Measurements from ENCODE around the gene TSPAN5. TPM values are rescaled to one million over a fixed set of nuclear protein-coding genes. Genes with fewer than 3 reads are reported as not detected.

TSPAN5 gene
- polyA plus RNA-seq, 1 donor from 2014 or later = 18.8 TPM

DNA sequence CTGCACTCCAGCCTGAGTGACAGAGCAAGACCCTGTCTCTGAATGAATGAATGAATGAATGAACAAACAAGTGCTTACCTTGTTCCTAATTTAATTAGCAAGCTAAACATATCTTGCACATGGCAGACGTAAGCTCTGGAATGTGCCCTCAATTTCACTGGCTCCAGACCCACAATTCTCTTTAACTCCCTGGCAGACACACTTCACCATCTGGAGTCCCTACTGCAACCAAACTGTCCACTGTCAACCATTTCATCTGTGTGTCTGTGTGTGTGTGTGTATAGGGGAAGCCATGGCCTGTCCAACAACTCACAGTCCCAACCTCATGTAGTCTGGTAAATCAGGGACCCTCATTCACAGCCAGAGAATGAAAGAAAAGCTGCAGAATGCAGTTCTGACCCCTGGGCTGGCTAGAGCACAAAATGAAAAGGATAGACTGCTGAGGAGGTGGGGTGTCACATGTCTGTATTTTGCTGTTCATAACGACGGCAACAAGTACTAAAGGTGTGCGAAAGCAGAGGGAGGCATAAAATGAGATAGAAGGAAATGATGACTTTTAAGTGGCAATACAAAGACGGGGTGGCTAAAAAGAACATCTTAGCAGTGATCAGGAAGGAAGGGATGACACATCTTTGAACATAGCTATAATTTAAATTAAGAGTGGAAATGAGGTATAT, 114.1 kb downstream of the TSPAN5 start:
- Histone ChIP-seq H3K9me3 (ENCODE audit: low read length) (no peaks in the 10 kb centered on the region), H4K20me1 (ENCODE audit: insufficient read depth) (no peaks in the 10 kb centered on the region), H2AFZ (ENCODE audit: low read depth, low read length) (no peak overlapping the region), H3K4me3 (ENCODE audit: low read length) (no peak overlapping the region), H3K4me2 (ENCODE audit: low read length) (no peak overlapping the region), H3K36me3 (ENCODE audit: insufficient read depth, low read length) (no peaks in the 10 kb centered on the region), H3K27me3 (ENCODE audit: insufficient read depth, low read depth, low read length) (no peaks in the 10 kb centered on the region), H3K27ac (ENCODE audit: low read length) (no peak overlapping the region), H3K9me2 (ENCODE audit: insufficient read depth, low read length) (no peaks in the 10 kb centered on the region), H3K9ac (ENCODE audit: low read length) (no peak overlapping the region), H3F3A (ENCODE audit: insufficient read depth, low read length, poor library complexity, severe bottlenecking) (no peaks in the 10 kb centered on the region), H3K79me2 (replicated peaks; ENCODE audit: insufficient read depth, low read length) (no peaks in the 10 kb centered on the region)
- TF ChIP-seq EZH2 (IDR thresholded peaks at IDR 0.05; ENCODE audit: borderline replicate concordance, insufficient read depth, low read length, poor library complexity, severe bottlenecking) (no peak), EP300 (conservative IDR thresholded peaks at IDR 0.05; ENCODE audit: poor library complexity, severe bottlenecking) (no peak)
- TF ChIP-seq, protein P1, sequence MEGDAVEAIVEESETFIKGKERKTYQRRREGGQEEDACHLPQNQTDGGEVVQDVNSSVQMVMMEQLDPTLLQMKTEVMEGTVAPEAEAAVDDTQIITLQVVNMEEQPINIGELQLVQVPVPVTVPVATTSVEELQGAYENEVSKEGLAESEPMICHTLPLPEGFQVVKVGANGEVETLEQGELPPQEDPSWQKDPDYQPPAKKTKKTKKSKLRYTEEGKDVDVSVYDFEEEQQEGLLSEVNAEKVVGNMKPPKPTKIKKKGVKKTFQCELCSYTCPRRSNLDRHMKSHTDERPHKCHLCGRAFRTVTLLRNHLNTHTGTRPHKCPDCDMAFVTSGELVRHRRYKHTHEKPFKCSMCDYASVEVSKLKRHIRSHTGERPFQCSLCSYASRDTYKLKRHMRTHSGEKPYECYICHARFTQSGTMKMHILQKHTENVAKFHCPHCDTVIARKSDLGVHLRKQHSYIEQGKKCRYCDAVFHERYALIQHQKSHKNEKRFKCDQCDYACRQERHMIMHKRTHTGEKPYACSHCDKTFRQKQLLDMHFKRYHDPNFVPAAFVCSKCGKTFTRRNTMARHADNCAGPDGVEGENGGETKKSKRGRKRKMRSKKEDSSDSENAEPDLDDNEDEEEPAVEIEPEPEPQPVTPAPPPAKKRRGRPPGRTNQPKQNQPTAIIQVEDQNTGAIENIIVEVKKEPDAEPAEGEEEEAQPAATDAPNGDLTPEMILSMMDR (IDR thresholded peaks at IDR 0.05; ENCODE audit: poor library complexity, severe bottlenecking) = no peak

DNA sequence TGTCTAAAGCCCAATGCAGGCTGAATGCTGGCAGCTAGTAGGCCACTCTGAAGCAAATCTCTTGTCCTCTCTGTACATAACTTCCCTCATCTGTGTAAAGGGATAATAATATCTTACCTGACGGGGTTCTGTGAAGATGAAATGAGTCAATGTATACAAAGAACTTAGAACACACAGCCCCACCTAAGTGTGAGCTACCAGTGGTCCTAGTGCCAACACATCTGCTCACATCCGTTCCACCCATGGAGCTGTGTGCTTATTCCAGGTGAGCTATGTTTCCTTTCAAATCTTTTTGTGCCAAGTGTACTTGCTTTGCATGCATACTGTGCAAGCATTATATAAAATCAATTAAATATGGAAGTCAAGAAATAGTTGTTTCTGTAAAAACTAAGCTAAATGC, 116.4 kb downstream of the TSPAN5 start:
- Histone ChIP-seq H3K9me3 (ENCODE audit: low read length) (no peaks in the 10 kb centered on the region), H2AFZ (ENCODE audit: low read depth, low read length) (no peak overlapping the region), H3K27ac (ENCODE audit: low read length) (no peak overlapping the region), H3K4me2 (ENCODE audit: low read length) (no peak overlapping the region), H3K79me2 (replicated peaks; ENCODE audit: insufficient read depth, low read length) (no peaks in the 10 kb centered on the region), H3K36me3 (ENCODE audit: insufficient read depth, low read length) (no peaks in the 10 kb centered on the region), H3K9me2 (ENCODE audit: insufficient read depth, low read length) (no peaks in the 10 kb centered on the region), H3K9ac (ENCODE audit: low read length) (no peak overlapping the region), H3K27me3 (ENCODE audit: insufficient read depth, low read depth, low read length) (no peaks in the 10 kb centered on the region), H3F3A (ENCODE audit: insufficient read depth, low read length, poor library complexity, severe bottlenecking) (no peaks in the 10 kb centered on the region), H3K4me3 (ENCODE audit: low read length) (no peak overlapping the region), H4K20me1 (ENCODE audit: insufficient read depth) (no peaks in the 10 kb centered on the region)
- no peak for TF ChIP-seq MXI1 (conservative IDR thresholded peaks at IDR 0.05; ENCODE audit: poor library complexity, severe bottlenecking)
- TF ChIP-seq RAD21 (conservative IDR thresholded peaks at IDR 0.05) = no peak
- TF ChIP-seq, protein P1 (IDR thresholded peaks at IDR 0.05; ENCODE audit: poor library complexity, severe bottlenecking) = no peak
- no peak for TF ChIP-seq POLR2AphosphoS5 (IDR thresholded peaks at IDR 0.05)
- no peak for TF ChIP-seq EZH2 (IDR thresholded peaks at IDR 0.05; ENCODE audit: borderline replicate concordance, insufficient read depth, low read length, poor library complexity, severe bottlenecking)
- TF ChIP-seq EP300 (conservative IDR thresholded peaks at IDR 0.05; ENCODE audit: poor library complexity, severe bottlenecking) = no peak
- TF ChIP-seq TAF1 (IDR thresholded peaks at IDR 0.05; ENCODE audit: low read depth) = no peak
- TF ChIP-seq, protein P2, sequence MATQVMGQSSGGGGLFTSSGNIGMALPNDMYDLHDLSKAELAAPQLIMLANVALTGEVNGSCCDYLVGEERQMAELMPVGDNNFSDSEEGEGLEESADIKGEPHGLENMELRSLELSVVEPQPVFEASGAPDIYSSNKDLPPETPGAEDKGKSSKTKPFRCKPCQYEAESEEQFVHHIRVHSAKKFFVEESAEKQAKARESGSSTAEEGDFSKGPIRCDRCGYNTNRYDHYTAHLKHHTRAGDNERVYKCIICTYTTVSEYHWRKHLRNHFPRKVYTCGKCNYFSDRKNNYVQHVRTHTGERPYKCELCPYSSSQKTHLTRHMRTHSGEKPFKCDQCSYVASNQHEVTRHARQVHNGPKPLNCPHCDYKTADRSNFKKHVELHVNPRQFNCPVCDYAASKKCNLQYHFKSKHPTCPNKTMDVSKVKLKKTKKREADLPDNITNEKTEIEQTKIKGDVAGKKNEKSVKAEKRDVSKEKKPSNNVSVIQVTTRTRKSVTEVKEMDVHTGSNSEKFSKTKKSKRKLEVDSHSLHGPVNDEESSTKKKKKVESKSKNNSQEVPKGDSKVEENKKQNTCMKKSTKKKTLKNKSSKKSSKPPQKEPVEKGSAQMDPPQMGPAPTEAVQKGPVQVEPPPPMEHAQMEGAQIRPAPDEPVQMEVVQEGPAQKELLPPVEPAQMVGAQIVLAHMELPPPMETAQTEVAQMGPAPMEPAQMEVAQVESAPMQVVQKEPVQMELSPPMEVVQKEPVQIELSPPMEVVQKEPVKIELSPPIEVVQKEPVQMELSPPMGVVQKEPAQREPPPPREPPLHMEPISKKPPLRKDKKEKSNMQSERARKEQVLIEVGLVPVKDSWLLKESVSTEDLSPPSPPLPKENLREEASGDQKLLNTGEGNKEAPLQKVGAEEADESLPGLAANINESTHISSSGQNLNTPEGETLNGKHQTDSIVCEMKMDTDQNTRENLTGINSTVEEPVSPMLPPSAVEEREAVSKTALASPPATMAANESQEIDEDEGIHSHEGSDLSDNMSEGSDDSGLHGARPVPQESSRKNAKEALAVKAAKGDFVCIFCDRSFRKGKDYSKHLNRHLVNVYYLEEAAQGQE (IDR thresholded peaks at IDR 0.05; ENCODE audit: borderline replicate concordance) = no peak
- TF ChIP-seq SMC3 (conservative IDR thresholded peaks at IDR 0.05; ENCODE audit: poor library complexity) = no peak

Data from neural cell (in vitro differentiated cells).